Panc1 (cell line): ENCODE measurements around the gene DPEP3. TPM values are rescaled to one million over a fixed set of nuclear protein-coding genes. Genes with fewer than 3 reads are reported as not detected.

Source experiments
- ATAC-seq: fragments of 200-7000 bp; cut with Tn5 transposase; 2 replicates; pipeline ENCODE4 v1.9.1; 2020; ENCODE audit warnings: mild to moderate bottlenecking, moderate library complexity
- BruUV-seq: library from RNA; stranded (reverse); fragments of 400-500 nt; replicated peaks from 2 replicates; lab custom pipeline; 2021; lab: Mats Ljungman, UMichigan
- CTCF ChIA-PET: fragments of 300-600 bp; sonication (Branson Sonifier 250); formaldehyde crosslinking; loops from one replicate; lab custom pipeline; 2022; ENCODE audit warnings: antibody characterized with exemption; lab: Charles Lee
- POLR2A ChIA-PET: fragments of 300-600 bp; sonication (Branson Sonifier 250); formaldehyde crosslinking; loops from one replicate; lab custom pipeline; 2022; ENCODE audit warnings: antibody characterized with exemption; lab: Charles Lee
- DNase-seq: peaks from one replicate; pipeline ENCODE4 v3.0.0-alpha.2; 2010; ENCODE audit warnings: low read depth, low spot score
- H3K27ac ChIP-seq: 2 replicates; pipeline ENCODE4 v1.5.1; 2011; ENCODE audit warnings: mild to moderate bottlenecking, low read length, inconsistent platforms
- H3K27me3 ChIP-seq: fragments of 200-500 bp; sonication (Bioruptor generic); 2 replicates; pipeline ENCODE4 v1.6.0; 2014; ENCODE audit warnings: low read length, inconsistent platforms; ENCODE audit not compliant: control insufficient read depth, insufficient read depth
- H3K36me3 ChIP-seq: fragments of 200-500 bp; sonication (Bioruptor generic); 2 replicates; pipeline ENCODE4 v1.5.1; 2014; ENCODE audit warnings: inconsistent platforms, mild to moderate bottlenecking, low read length, moderate library complexity; ENCODE audit not compliant: control insufficient read depth, insufficient read depth
- H3K4me1 ChIP-seq: 2 replicates; pipeline ENCODE4 v1.5.1; 2011; ENCODE audit warnings: inconsistent platforms, mild to moderate bottlenecking, low read length, moderate library complexity; ENCODE audit not compliant: control insufficient read depth, insufficient read depth
- H3K4me3 ChIP-seq, 2 experiments: 2 replicates each; pipeline ENCODE4 v1.5.1; 2011 to 2012; ENCODE audit warnings: low read depth in 2 of 2, low read length in 2 of 2, mild to moderate bottlenecking in 2 of 2, inconsistent platforms in 1 of 2, moderate library complexity in 1 of 2
- H3K9me3 ChIP-seq: fragments of 200-500 bp; sonication (Bioruptor generic); 2 replicates; pipeline ENCODE4 v1.5.1; 2014; ENCODE audit warnings: low read depth, mild to moderate bottlenecking, inconsistent platforms, low read length, moderate library complexity; ENCODE audit not compliant: control insufficient read depth, insufficient read depth
- CTCF ChIP-seq: fragments of 450-650 bp; IDR thresholded peaks from 2 replicates; pipeline ENCODE4 v1.5.1; 2017; ENCODE audit warnings: mild to moderate bottlenecking
- POLR2AphosphoS5 ChIP-seq: IDR thresholded peaks from 2 replicates; pipeline ENCODE4 v1.6.1; 2012; ENCODE audit warnings: mild to moderate bottlenecking, low read depth, low read length, moderate library complexity
- SIN3A ChIP-seq: IDR thresholded peaks from 2 replicates; pipeline ENCODE4 v1.6.1; 2012; ENCODE audit warnings: low read depth, mild to moderate bottlenecking, low read length, moderate library complexity, borderline replicate concordance; ENCODE audit not compliant: insufficient read depth
- TCF7L2 ChIP-seq: IDR thresholded peaks from 2 replicates; pipeline ENCODE4 v1.6.1; 2011; ENCODE audit warnings: mild to moderate bottlenecking, low read depth, low read length, inconsistent platforms
- in situ Hi-C: cut with HindIII; loops from 2 replicates; pipeline ENCODE4 v1.10.0; 2016; ENCODE audit warnings: low sequenced_read_pairs, low pct_unique_long_range_greater_than_20kb
- intact Hi-C: fragments of 100-400 bp; cut with micrococcal nuclease; formaldehyde crosslinking; loops from one replicate; pipeline ENCODE4 v1.10.0; 2022; ENCODE audit not compliant: unreplicated experiment
- total RNA-seq: library from RNA; stranded (reverse); gene quantifications from one replicate; pipeline ENCODE4 v1.2.1, GENCODE V29; 2021; ENCODE audit not compliant: unreplicated experiment
- TF ChIP-seq, protein P1 (sequence below), 2 experiments: IDR thresholded peaks; 2 replicates each; pipeline ENCODE4 v1.6.1; 2011 to 2012; ENCODE audit warnings: low read depth in 2 of 2, control low read depth in 1 of 2, low read length in 1 of 2, mild to moderate bottlenecking in 1 of 2, moderate library complexity in 1 of 2; ENCODE audit not compliant: insufficient read depth in 1 of 2

The DPEP3 gene
- total RNA-seq, 1 experiment from 2014 or later, result not detected

- no peak for TF ChIP-seq SIN3A
- no peak for TF ChIP-seq CTCF
- TF ChIP-seq, protein P1, sequence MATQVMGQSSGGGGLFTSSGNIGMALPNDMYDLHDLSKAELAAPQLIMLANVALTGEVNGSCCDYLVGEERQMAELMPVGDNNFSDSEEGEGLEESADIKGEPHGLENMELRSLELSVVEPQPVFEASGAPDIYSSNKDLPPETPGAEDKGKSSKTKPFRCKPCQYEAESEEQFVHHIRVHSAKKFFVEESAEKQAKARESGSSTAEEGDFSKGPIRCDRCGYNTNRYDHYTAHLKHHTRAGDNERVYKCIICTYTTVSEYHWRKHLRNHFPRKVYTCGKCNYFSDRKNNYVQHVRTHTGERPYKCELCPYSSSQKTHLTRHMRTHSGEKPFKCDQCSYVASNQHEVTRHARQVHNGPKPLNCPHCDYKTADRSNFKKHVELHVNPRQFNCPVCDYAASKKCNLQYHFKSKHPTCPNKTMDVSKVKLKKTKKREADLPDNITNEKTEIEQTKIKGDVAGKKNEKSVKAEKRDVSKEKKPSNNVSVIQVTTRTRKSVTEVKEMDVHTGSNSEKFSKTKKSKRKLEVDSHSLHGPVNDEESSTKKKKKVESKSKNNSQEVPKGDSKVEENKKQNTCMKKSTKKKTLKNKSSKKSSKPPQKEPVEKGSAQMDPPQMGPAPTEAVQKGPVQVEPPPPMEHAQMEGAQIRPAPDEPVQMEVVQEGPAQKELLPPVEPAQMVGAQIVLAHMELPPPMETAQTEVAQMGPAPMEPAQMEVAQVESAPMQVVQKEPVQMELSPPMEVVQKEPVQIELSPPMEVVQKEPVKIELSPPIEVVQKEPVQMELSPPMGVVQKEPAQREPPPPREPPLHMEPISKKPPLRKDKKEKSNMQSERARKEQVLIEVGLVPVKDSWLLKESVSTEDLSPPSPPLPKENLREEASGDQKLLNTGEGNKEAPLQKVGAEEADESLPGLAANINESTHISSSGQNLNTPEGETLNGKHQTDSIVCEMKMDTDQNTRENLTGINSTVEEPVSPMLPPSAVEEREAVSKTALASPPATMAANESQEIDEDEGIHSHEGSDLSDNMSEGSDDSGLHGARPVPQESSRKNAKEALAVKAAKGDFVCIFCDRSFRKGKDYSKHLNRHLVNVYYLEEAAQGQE (IDR thresholded peaks at IDR 0.05; ENCODE audit: insufficient read depth in 1 of 2, low read depth in 2 of 2, low read length in 1 of 2), result no peak
- no peak for TF ChIP-seq POLR2AphosphoS5
- no peak for TF ChIP-seq TCF7L2
- ChIA-PET CTCF (no interaction called here), POLR2A (no interaction called here)
- Histone ChIP-seq H3K9me3 (no peaks in the 10 kb centered on the region), H3K27ac (no peak overlapping the region), H3K36me3 (no peaks in the 10 kb centered on the region), H3K27me3 (no peaks in the 10 kb centered on the region), H3K4me3 (no peak overlapping the region), H3K4me1 (peaks cover 4% of the 10 kb centered on the region)
- DNase-seq (no peak), ATAC-seq (no peak)
- no TSS peak for BruUV-seq
- in situ Hi-C loops (no loop called here), intact Hi-C loops (loop anchor here (5.0 kb wide), 1 partner anchor 52 kb away; no protein-coding TSS in a partner anchor)
Measured at GRCh38 chr16:67990018-67990386, 9.7 kb upstream of the DPEP3 start.

GRCh38 chr16:67989322-67990017, 9.2 kb upstream of the DPEP3 start:
- Histone ChIP-seq H3K27ac (no peak overlapping the region), H3K36me3 (no peaks in the 10 kb centered on the region), H3K9me3 (no peaks in the 10 kb centered on the region), H3K4me3 (no peak overlapping the region), H3K27me3 (no peaks in the 10 kb centered on the region), H3K4me1 (peaks cover 4% of the 10 kb centered on the region)
- CTCF ChIA-PET, result no interaction called here
- POLR2A ChIA-PET, result no interaction called here
- TF ChIP-seq TCF7L2, result no peak
- in situ Hi-C loops (no loop called here), intact Hi-C loops (loop anchor here (5.0 kb wide), 1 partner anchor 53 kb away; no protein-coding TSS in a partner anchor)
- no peak for ATAC-seq
- no TSS peak for BruUV-seq
- no peak for DNase-seq

DNA sequence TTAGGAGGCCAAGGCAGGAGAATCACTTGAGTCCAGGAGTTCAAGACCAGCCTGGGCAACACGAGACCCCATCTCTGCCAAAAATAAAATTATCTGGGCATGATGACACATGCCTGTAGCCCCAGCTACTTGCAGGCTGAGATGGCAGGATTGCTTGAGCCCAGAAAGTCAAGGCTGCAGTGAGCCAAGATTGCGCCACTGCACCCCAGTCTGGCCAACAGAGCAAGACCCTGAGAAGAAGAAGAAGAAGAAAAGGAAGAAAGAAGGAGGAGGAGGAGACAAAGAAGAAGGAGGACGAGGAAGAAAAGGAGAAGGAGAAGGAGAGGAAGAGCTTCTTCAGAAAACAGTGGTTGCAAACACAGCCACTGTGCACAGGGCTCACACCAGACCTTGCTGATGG, 8.4 kb upstream of the DPEP3 start:
- ATAC-seq (no peak), DNase-seq (no peak)
- no peak overlapping the region for H3K4me3 ChIP-seq
- ChIA-PET CTCF (interaction anchor here (0.7 kb wide), 1 partner anchor 151 kb away, joined by 4 read pairs; no protein-coding TSS in a partner anchor), POLR2A (interaction anchor here (0.6 kb wide), 1 partner anchor 53 kb away, joined by 3 read pairs; no protein-coding TSS in a partner anchor)
- peaks cover 4% of the 10 kb centered on the region for H3K4me1 ChIP-seq
- no peak overlapping the region for H3K27ac ChIP-seq
- TF ChIP-seq CTCF (no peak), POLR2AphosphoS5 (no peak), TCF7L2 (no peak), SIN3A (no peak)
- TF ChIP-seq, protein P1 (IDR thresholded peaks at IDR 0.05; ENCODE audit: insufficient read depth in 1 of 2, low read depth in 2 of 2, low read length in 1 of 2), result no peak
- H3K27me3 ChIP-seq, result no peaks in the 10 kb centered on the region
- intact Hi-C loops, result no loop called here
- no TSS peak for BruUV-seq
- no peaks in the 10 kb centered on the region for H3K36me3 ChIP-seq
- no peaks in the 10 kb centered on the region for H3K9me3 ChIP-seq
- in situ Hi-C loops, result no loop called here
